GM12865 (cell line): Measurements from ENCODE around the gene LHFPL6.

ENCODE experiments used
- DNase-seq: peaks from one replicate; pipeline ENCODE4 v3.0.0; 2010; ENCODE audit warnings: low read depth
- H3K4me3 ChIP-seq: 2 replicates; pipeline ENCODE4 v1.5.1; 2011; ENCODE audit warnings: mild to moderate bottlenecking, low read depth, low read length, control low read depth
- TF ChIP-seq, protein P1 (sequence below): IDR thresholded peaks from 2 replicates; pipeline ENCODE4 v1.5.1; 2011; ENCODE audit warnings: low read length, control low read depth, low read depth, inconsistent platforms; ENCODE audit not compliant: insufficient read depth; ENCODE audit errors: missing control alignments

The LHFPL6 gene

DNA sequence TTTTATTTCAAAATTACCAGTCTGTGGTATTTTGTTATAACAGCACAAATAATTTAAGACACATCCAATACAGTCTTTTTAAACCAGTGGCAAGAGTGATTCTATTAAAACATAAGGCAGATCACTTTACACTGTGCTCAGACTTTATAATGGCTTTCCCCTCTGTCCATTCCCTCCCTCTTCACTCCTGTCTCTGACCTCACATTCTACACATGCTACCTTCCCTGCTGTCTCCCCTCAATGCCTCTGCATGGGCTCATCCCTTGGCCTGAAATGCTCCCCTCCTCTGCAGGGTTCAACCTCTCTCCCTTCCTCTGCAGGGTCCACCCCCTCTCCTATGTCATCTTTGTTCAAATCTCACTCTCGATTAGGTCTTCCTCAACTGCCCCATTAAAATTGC, 170.8 kb downstream of the LHFPL6 start:
- TF ChIP-seq, protein P1, sequence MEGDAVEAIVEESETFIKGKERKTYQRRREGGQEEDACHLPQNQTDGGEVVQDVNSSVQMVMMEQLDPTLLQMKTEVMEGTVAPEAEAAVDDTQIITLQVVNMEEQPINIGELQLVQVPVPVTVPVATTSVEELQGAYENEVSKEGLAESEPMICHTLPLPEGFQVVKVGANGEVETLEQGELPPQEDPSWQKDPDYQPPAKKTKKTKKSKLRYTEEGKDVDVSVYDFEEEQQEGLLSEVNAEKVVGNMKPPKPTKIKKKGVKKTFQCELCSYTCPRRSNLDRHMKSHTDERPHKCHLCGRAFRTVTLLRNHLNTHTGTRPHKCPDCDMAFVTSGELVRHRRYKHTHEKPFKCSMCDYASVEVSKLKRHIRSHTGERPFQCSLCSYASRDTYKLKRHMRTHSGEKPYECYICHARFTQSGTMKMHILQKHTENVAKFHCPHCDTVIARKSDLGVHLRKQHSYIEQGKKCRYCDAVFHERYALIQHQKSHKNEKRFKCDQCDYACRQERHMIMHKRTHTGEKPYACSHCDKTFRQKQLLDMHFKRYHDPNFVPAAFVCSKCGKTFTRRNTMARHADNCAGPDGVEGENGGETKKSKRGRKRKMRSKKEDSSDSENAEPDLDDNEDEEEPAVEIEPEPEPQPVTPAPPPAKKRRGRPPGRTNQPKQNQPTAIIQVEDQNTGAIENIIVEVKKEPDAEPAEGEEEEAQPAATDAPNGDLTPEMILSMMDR: no peak
- DNase-seq: no peak

DNA sequence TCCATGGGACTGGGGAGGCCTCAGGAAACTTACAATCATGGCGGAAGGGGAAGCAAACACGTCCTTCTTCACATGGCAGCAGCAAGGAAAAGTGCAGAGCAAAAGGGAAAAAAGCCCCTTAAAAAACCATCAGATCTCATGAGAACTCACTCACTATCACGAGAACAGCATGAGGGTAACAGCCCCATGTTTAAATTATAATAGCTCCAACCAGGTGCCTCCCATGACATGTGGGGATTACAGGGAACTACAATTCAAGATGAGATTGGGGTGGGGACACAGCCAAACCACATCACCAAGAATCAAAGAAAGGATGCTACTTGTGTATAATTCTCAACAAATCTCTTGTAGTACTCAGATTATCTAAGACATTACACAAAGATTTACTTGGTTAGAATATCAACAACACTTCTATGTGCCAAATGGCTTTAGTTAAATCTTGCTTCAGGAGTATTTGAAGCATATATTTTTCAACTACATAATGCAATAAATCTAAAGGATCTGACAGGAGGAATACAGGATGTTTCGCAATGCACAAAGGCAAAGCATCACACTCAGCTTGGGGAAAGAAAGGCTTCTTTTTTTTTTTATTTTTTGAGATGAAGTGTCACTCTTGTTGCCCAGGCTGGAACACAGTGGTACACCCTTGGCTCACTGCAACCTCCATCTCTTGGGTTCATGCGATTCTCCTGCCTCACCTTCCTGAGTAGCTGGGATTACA, 180.0 kb downstream of the LHFPL6 start:
- TF ChIP-seq, protein P1: no peak
- H3K4me3 ChIP-seq: no peak overlapping the region
- DNase-seq: no peak

More for the DNA sequence above, 170.8 kb downstream of the LHFPL6 start:
- no peak overlapping the region for H3K4me3 ChIP-seq

DNA sequence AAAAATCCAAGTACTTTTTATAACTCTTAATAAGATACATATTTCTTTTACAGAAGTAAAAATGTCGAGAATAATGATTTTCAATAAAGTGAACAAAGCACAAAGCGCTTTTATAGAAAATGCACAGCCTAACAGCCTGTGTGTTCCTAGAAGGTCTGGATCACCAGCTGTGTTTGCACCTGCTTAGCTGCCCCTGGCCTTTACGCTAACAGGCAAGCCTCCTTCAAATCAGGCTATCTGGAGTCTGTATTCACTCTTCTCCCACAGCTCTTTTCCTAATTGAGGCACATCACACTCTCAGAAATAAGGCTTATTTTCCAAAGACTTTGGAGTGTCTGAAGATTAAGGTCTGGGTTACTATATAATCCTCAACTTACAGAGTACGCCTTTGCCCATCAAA, 183.1 kb downstream of the LHFPL6 start:
- TF ChIP-seq, protein P1: no peak
- no peak for DNase-seq
- no peak overlapping the region for H3K4me3 ChIP-seq

DNA sequence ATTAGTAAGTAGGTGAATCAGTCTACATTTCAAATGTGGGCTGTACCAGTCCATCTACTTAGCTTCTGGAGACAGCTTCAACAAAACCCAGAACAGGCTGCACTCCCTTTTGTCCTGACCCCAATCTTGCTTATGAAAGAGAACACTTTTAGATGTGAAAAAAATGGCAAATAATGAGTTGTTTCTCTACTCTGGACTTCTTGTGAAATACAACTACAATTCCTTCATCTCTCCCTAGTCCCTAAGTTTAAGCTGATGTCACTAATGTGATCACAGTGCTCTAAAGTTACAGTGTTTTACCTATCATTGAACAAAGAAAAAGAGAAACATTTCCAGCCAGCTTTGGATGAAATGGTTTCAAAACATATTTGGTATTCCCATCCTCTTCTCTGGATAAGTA, 183.9 kb downstream of the LHFPL6 start:
- TF ChIP-seq, protein P1: no peak
- DNase-seq: no peak
- no peak overlapping the region for H3K4me3 ChIP-seq

DNA sequence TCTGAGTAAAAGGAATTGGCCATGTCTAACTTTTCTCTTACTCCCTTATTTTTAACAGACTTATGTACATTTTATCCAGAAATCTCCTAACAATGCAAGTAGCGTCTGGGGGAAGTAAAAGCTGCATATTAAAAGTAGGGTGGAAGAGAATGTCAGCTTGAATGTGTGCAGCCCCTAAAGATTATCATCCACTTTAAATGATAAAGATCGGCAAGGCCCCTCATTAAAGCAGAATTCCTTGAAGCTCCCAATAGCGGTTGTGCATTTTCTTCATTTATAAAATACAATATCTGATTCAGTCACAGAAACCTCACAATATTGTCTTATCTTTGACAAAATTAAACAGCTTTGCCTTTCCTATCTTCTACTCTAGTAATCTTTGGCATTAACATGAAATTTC, 184.6 kb downstream of the LHFPL6 start:
- TF ChIP-seq, protein P1: no peak
- H3K4me3 ChIP-seq: no peak overlapping the region
- no peak for DNase-seq

DNA sequence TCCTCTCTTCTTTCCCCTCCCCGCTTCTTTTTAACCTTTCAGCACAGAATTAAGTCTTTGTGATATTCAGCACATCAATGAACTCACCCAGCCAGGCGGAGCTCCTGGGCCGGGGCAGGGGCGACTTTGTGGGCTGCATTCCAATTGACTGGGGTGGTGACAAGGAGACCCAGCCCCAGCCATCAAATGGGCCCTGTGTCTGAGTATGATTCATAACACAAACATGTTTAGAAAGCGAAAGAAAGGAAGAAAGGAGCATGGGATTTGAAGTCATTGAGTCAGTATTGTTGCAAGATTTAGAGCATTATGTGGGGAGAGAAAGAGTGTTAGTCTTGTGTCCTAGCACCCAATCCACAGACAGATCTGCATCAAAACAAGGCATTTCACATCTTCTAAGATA, 185.3 kb downstream of the LHFPL6 start:
- no peak overlapping the region for H3K4me3 ChIP-seq
- TF ChIP-seq, protein P1: no peak
- no peak for DNase-seq

DNA sequence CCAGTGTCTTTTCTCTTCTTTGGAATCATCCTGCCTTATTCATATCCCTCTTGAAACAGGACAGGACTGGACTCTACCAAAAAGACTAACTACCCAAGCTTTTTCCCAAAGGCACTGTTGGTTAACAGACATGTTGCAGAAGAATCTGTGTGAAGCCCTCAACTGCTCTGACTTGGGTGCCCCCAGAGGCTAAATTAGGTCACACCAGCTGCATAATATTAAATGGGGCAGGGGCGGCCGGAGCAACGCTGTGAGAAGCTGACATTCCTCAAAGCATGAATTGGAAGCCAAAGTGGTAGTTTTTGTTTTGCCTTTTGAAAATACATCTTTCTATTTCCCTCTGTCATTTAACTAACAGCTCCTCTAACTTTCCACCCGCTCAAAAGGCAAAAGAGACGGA, 185.9 kb downstream of the LHFPL6 start:
- TF ChIP-seq, protein P1: peak; percentile 3
- no peak for DNase-seq
- no peak overlapping the region for H3K4me3 ChIP-seq
